Measurements from ENCODE around the gene TBX4.

Gene TBX4

GRCh38 chr17:61464130-61464842 is 12.1 kb downstream of the TBX4 start:
- no peak for DNase-seq (ENCODE audit: extremely low read depth in 1 of 2, low read depth in 1 of 2)

GRCh38 chr17:61464843-61465180 is 12.6 kb downstream of the TBX4 start:
- no peak for DNase-seq (ENCODE audit: extremely low read depth in 1 of 2, low read depth in 1 of 2)

DNA sequence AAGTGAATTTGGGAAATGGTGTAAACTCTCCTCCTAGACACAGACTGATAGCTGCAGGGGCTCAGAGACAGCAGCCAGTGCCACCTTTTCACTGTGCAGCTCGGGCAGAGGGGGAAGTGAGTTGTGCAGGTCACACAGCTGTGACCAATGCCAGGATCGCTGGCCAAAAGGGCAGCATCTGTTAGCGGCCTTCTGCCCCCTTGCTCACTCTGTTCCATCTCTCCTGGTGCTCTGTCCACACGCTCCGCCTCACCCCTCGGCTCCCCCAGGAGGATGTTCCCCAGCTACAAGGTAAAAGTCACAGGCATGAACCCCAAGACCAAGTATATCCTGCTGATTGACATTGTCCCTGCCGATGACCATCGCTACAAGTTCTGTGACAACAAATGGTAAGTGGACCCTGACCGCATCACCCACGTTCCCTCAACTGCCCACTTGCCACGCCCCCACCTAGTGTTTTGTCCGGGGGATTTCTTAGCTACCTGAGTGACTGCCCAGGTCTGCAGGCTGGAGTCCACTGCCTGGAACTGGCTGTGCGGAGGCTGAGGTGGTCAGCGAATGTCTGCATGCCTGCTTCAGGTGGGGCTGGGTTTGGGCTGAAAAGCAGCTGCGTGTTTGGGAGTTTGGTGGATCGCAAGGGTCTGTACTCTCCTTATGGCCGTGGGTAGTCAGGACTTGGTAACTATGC is 13.5 kb downstream of the TBX4 start:
- no peak for DNase-seq (ENCODE audit: extremely low read depth in 1 of 2, low read depth in 1 of 2)

DNA sequence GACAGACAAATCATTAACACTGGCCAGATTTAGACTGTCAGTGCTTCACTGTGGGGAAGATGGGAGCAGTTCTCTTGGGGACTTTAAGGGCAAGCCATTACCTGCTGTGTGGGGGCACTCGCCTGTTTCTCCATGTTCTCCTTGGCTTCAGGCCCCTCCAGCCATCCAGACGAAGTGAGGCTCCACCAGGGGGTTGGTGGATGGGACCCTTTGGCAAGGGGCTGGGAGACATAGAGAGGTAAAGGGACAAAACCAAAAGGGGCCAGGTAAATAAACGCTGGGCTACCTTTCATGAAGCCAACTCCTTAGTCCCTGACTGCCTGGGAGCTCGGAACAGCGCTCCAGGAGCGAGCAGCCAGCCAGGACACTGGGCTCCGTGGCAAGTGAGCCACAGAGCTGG is 14.0 kb downstream of the TBX4 start:
- DNase-seq (ENCODE audit: extremely low read depth in 1 of 2, low read depth in 1 of 2), result no peak

- DNase-seq (ENCODE audit: extremely low read depth in 1 of 2, low read depth in 1 of 2), result no peak
Observed at GRCh38 chr17:61467416-61468262, 15.4 kb downstream of the TBX4 start.

GRCh38 chr17:61468263-61468907 is 16.2 kb downstream of the TBX4 start:
- no peak for DNase-seq (ENCODE audit: extremely low read depth in 1 of 2, low read depth in 1 of 2)

DNA sequence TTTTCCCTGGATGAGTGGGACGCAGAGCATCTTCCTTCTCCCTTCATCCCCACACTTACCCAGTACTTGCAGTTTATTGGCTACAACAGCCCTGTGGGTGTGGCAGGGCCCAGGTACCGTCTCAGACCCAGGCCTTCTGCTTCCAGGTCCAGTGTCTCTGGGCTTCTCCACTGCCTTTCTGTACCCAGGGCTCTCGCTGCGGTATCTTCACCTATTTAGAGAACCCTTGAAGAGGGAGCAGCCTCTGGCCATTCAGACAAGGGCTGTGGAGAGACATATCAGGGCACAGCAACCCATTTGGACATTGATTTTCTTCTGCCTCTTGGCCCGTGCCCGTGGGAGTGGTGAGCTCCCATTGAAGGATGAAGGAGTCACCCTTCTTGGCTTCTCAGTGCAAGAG is 17.3 kb downstream of the TBX4 start:
- DNase-seq (ENCODE audit: extremely low read depth in 1 of 2, low read depth in 1 of 2), result no peak

DNA sequence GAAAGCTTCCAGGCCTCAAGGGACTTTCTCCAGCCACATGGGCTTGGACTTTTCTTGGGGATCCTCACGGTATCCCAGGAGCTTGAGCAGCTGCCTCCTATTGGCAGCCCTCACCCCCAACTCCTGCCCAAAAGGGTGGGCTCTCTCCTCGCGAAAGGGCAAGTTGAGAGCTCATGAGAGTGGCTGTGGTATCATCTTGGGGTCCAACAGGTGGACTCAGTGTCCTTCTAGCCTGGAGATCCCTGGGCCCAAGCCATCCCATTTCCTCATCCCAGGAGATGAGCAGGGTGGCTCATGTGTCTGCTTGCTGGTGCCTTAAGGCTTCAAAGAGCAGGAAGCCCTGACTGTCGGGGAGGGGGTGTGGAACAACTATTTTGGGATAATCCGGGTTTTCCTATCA is 17.7 kb downstream of the TBX4 start:
- DNase-seq (ENCODE audit: extremely low read depth in 1 of 2, low read depth in 1 of 2), result no peak

DNA sequence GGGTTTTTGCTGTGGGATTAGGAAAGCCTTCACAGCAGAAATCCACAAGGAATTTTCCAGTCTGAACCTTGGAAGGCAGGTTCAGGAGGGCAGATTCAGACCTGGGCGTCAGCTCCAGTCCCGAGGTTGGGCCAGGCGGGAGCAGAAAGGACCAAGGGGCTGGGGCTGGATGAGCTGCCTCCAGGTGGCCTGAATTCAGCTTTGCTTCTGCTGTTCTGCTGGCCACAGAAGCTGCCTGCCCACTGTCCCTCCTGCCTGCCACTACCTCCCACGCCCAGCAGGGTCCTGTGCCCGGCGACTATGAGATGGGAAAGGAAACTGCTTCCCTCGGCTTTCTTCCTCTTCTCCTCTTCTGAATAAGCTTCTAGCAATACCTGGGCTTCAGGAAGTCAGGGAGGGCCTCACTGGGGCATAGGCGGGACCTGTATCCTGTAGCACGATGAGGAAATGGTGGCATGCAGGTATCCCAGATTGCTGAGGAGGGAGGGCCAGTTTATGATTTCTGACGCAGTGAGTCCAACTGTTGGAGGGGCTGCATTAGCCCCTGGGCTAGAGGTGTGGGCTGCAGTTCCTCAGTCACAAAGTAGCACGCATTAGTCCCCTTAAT is 18.4 kb downstream of the TBX4 start:
- DNase-seq (ENCODE audit: extremely low read depth in 1 of 2, low read depth in 1 of 2), result no peak

DNA sequence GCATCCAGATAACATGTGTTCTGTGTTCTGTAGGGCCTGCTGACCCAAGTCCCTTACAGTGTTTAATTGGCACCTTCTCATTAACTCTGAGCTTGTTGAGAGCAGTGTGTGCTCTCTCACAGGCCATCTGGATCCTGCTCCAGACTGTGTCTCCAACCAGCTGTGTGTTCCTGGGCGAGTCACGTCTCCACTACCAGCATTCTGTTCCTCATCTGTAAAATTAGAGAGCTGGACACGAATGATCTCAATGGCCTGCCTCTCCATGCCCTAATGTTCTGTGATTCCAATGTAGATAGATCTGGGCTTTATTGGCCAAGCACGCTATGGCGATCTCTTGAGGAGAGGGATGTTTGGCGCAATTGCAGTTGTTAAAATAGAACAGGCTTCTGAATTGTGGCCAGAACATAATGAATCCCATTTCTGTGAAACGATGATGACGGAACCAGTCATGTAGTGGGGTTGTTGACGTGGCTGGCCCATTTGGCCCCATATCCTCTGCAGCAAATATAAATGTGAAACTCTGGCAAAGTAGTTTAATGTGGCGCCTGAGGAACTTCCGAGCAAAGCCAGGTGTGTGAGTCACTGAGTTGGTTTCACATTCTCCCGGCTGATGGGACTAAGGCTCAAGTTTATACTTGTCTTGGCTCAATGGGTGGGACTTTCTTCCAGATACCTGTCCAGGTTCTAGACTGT is 22.2 kb downstream of the TBX4 start:
- no peak for DNase-seq (ENCODE audit: extremely low read depth in 1 of 2, low read depth in 1 of 2)

GRCh38 chr17:61474934-61475333 is 22.7 kb downstream of the TBX4 start:
- DNase-seq (ENCODE audit: extremely low read depth in 1 of 2, low read depth in 1 of 2), result no peak

- DNase-seq (ENCODE audit: extremely low read depth in 1 of 2, low read depth in 1 of 2), result no peak
Observed at GRCh38 chr17:61475726-61476125, 23.5 kb downstream of the TBX4 start.

- DNase-seq (ENCODE audit: extremely low read depth in 1 of 2, low read depth in 1 of 2), result no peak
Observed at GRCh38 chr17:61476476-61477203, 24.4 kb downstream of the TBX4 start.

DNA sequence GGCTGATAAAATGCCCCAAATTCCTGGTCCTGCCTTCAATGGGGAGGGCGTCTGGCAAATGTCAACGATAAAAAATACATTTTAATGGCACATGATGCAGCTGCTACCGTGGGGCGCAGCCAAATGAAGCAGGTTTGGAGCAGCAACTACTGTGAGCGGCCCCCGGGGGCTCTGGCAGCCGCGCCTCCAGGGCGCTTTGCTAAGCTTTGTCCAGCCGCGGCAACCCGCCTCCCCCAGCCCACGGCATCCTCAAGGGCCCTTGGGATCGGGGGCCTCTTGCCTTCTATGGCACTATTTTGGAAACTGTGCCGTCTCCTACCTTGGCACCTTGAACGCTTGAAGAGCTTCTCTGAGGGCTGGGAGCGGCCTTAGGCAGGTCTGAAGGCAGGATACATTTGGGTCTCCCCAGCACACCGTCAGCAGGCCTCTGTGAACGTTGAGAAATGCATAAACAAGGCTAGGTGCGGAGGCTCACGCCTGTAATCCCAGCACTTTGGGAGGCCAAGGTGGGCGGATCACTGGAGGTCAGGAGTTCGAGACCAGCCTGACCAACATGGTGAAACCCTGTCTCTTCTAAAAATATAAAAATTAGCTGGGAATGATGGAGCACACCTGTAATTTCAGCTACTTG is 25.1 kb downstream of the TBX4 start:
- DNase-seq (ENCODE audit: extremely low read depth in 1 of 2, low read depth in 1 of 2), result no peak

DNA sequence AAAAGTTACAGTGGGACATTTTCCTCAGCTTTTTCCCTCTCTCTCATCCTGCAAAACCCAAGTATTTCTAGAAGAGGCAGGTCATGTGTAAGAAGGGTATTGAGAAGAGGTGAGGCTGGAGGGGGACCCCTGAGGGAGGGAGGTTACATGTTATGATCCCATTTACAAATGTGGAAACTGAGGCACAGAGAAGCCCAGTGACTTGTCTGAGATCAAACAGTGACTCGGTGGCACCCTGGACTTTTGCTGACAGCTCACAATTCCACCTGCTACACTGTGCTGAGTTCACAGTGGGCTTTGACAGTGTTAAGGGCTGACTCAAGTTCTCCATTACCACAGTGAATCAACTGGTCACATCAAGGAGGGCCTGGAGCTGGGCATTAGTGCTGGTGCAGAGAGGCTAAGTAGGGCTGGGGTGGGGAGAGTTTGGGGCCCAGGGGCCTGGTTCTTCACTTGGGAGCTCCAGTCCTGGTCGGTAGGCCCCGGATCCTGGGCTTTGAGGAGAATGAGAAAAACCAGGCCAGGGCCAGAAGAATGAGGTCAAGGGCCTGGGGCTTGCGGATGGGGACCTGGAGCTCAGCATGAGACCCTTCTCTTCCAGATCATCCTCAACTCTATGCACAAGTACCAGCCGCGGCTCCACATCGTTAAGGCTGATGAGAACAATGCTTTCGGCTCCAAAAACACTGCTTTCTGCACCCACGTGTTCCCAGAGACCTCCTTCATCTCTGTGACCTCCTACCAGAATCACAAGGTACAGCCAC is 26.0 kb downstream of the TBX4 start:
- DNase-seq (ENCODE audit: extremely low read depth in 1 of 2, low read depth in 1 of 2), result no peak

- no peak for DNase-seq (ENCODE audit: extremely low read depth in 1 of 2, low read depth in 1 of 2)
Observed at GRCh38 chr17:61478790-61479492, 26.7 kb downstream of the TBX4 start.

DNA sequence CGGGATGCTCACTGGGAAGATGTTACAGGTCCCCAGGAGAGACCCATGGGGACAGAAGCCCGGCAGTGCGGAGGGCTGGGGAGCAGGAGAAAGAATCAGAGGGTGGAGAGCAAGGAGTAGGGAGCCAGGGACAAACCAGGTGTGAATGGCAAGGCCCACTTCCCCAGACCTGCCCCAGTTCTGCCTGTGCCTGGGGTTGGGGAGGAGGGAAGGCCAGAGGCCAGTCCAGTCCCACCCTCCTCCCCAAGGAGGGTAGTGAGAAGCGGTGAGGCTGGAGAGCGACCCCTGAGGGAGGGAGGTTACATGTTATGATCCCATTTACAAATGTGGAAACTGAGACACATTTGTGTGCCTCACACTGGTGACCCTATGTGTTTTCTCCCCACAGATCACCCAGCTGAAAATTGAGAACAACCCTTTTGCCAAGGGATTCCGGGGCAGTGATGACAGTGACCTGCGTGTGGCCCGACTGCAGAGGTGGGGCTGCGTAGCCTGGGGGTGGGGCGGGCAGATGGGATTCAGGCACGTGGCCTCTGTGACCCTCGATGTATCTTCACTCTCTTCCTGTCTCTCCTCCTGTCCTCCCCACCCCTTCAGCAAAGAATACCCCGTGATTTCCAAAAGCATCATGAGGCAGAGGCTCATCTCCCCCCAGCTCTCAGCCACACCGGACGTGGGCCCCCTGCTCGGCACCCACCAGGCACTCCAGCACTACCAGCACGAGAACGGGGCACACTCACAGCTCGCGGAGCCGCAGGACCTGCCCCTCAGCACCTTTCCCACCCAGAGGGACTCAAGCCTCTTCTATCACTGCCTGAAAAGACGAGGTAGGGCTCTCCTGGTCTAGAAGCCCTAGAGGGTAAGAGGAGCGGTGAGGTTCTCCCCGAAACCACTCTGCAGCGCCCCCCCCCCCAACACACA is 27.5 kb downstream of the TBX4 start:
- DNase-seq (ENCODE audit: extremely low read depth in 1 of 2, low read depth in 1 of 2), result no peak

All from activated CD8-positive, alpha-beta memory T cell treated with anti-CD3 and anti-CD28 coated beads for 1 hour (primary cell).